GM21576 (cell line): ENCODE data around the gene BIN1.

Source experiments
- ATAC-seq: cut with Tn5 transposase; IDR thresholded peaks from one replicate; pipeline ENCODE4 v1.9.1; 2021; ENCODE audit warnings: mild to moderate bottlenecking, moderate library complexity; ENCODE audit not compliant: unreplicated experiment

The BIN1 gene

GRCh38 chr2:127078028-127078427 is 28.9 kb downstream of the BIN1 start:
- ATAC-seq = no peak

DNA sequence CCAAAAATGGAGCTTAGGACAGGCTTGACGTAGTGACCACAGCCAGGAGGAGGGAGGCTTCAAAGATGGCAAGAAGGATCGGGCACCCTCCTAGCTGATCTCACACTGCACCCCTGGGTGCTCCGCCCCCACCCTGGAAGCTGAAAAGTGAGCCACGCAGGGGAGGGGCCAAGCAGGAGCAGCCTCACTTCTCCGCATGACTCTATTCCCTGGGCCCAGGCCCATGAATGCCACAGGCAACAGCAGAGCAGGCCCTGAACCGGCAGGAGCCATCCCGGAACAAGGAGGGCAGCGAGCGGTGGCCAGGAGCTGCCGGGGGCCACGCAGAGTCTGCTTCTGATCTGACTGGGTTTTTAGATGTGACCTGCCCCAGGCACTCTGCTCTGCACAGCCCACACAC is 30.0 kb downstream of the BIN1 start:
- ATAC-seq = no peak

DNA sequence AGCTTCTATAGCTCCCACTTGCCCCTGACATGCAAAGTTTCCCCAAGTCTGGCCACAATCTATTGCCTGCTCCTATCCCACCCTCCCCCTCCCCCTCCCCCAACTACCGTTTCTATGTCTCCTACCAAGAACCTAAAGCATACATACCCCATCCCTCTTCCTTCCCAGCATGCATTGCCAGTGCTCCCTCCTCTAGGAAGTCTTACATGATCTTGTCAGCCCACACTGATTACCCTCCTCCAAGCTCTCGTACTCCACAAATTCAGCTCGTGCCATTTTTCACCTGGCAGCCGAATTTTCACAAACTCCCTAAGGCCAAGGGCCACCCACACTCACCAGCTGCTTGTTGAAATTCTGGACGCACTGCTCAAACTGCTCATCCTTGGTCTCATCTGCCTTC is 30.7 kb downstream of the BIN1 start:
- ATAC-seq = no peak

DNA sequence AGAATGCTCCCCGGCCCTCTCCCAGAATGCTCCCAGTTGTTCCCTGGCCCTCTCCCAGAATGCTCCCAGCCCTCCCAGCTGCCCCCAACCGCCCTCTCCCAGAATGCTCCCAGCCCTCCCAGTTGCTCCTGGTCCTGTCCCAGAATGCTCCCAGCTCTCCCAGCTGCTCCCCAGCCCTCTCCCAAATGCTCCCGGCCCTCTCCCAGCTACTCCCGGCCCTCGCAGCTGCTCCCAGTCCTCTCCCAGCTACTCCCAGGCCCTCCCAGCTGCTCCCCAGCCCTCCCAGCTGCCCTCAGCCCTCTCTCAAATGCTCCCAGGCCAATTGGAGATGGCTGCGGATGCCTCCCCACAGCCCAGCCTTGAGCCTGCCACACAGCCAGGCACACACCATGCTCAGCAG is 31.1 kb downstream of the BIN1 start:
- ATAC-seq = no peak

DNA sequence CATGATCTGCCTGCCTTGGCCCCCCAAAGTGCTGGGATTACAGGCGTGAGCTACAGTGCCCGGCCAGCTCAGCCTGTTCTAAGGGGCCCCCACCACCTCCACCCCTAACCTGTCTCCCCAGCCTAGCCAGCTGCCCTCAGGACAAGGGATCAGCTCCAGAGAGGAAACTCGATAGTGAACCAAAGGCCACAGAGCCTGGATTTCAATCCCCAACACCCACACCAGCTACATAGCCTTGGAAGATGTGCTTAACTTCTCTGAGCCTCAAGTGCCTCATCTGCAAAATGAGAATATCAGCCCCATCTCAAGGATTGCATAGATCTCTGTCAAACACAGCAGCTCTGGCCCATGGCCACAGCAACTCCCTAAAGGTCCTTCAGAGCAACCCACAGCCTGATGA is 32.0 kb downstream of the BIN1 start:
- ATAC-seq = no peak

- no peak for ATAC-seq
These were observed 32.6 kb downstream of the BIN1 start for GRCh38 chr2:127074358-127074757.

DNA sequence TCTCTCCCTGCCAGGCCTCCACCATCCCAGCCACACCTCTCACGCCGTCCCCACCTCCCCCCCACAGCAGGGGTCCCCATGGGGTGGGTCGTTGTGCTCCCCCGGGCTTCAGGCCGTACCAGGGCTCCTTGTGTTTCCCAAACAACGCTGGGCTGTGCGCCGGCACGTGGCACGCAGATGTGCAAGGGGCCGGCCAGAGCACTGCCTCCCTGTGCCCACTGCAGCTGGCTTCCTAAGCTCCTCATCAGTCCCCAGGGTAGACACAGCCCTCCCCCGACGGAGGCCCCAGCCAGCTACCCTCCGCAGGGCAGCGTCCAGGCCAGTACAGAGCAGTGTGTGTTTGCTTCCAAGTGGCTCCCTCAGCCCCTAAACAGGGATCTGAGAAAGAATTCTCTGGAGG is 34.0 kb downstream of the BIN1 start:
- no peak for ATAC-seq

- ATAC-seq = no peak
These were observed 34.6 kb downstream of the BIN1 start for GRCh38 chr2:127072396-127072795.

- ATAC-seq = no peak
These were observed 35.0 kb downstream of the BIN1 start for GRCh38 chr2:127071901-127072328.

DNA sequence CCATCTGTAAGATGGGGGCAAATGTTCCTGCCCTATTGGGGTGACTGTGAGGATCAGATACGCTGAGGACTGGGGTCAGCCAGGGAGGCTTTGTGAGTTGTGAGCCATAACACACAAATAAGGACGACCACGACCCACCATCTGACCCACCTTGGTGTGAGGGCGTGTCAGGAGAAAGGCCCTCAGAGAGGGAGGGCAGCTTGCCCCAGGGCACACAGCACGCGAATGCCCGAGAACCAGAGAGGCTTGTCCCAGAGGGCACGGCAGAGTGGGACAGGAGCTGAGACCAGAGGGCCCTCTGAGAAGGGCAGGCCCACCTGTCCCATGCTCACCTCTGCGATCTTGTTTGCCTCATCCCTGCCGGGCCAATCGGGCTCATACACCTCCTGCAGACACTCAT is 36.7 kb downstream of the BIN1 start:
- ATAC-seq = no peak

GRCh38 chr2:127069536-127069935 is 37.4 kb downstream of the BIN1 start:
- no peak for ATAC-seq

DNA sequence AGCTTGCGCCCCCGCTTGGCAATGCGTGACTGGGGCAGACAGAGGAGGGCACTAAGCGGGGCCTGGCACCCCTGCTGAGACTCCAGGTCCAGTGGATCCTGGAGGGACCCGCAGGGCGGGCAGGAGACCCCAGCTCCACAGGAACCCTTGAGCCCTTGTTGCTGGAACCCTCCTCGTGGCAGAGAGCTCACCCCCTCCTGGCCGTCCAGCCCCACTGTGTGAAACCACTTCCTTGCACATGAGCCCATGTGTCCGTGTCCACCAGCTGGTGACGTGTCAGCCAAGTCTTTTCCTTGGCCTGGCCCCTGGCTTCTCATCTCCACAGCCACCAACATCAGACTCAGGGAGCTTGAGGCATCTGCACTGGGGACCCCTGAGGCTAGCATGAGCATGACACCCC is 38.0 kb downstream of the BIN1 start:
- no peak for ATAC-seq

DNA sequence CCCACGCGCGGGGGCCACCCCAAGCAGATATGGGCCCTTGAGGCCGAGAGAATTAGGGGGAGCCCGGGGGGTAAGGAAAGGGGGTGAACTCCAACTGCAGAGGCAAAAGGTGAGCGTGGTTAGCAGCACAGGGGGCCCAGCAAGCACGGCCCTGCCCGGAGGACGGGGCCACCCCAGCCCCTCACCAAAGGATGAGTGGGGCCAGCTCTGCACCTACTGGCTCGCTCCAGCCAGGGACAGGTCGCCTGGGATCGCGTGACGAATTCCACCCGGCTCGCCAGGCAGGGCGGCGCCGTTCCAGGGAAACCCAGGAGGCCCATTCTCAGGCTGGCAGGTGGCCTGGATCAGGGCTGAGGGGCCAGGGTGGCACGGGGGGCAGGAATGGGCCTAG is 38.6 kb downstream of the BIN1 start:
- no peak for ATAC-seq

GRCh38 chr2:127067620-127068350 is 39.2 kb downstream of the BIN1 start:
- ATAC-seq = no peak

DNA sequence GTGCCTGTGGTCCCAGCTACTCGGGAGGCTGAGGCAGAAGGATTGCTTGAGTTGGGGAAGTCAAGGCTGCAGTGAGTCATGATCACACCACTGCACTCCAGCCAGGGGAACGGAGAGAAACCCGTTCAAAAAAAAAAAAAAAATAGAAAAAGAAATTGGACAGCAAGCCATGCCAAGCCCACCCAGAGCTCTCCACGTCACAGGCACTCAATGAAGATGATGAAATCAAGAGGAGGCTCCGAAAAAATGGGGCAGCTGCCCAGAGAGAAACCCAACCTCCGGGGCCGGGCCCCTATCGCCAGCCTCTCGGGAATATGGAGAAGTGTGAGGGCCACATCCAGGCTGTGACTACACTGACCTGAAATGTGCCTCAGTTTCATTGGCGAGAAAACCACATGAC is 40.0 kb downstream of the BIN1 start:
- ATAC-seq = no peak

DNA sequence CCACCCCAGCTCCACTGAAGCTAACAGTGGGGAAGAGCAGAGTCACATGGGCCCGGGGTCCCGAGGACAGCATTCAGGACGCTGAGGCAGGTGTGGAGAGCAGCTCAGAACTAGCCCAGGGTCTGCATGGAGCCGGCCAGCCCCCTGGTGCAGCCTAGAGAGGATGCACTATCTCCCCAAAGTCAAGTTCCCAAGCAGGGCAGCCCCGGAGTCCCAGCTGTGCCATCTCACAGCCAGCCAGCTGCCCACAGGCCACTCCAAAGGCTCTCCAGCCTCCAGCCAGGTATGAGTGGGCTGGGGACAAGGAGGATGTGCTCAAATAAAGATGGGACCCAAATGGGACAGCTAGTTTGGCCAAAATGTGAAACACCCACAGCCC is 41.0 kb downstream of the BIN1 start:
- no peak for ATAC-seq

GRCh38 chr2:127065299-127065939 is 41.5 kb downstream of the BIN1 start:
- ATAC-seq = no peak

- peak; percentile 87 for ATAC-seq
These were observed 42.2 kb downstream of the BIN1 start for GRCh38 chr2:127064642-127065250.

- ATAC-seq = no peak
These were observed 43.0 kb downstream of the BIN1 start for GRCh38 chr2:127063701-127064590.

GRCh38 chr2:127061375-127062273 is 45.3 kb downstream of the BIN1 start:
- ATAC-seq = no peak
